Measurements from ENCODE around the gene EXOC3L1.

Gene EXOC3L1

DNA sequence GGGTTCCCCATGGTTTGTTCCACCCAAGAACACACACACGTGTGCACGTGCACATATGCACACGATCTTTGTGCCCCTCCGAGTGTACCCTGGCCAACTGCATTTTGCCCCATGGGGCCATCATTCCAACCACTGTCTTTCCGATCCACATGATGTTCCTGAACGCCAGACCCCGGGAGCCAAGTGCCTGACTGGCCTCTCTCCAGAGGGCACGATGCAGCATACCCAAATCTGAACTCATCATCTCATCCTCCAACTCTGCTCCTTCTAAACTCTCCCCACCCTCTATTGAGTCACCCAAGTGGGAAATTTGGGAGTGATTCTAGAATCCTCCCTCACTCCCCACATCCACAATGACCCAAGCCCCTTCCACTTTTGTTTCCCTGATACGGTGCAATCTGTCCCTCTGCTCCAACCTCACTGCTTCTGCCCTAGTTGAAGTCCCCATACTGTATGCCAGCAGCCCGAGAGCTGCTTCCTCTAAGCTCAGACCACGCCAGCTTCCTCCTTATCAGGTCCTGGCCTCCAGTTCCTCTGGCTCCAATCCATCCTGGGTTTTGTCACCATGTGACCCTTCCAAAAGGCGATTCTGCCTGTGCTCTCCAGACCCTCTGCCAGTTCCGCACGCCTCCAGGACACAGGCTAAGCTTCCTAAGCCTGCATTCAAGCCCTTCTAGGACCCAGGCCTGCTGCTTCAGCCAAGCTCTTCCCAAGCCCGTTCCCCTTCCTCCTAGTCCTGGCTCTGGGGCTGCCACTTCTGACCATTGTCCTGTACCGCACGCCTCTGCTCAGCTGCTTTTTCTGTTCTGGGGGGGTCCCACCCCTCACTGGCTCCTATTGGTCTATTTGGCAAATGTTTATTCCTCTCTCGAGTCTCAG lies 26.9 kb upstream of the EXOC3L1 start:
- Histone ChIP-seq H3K4me3 (ENCODE audit: low read depth, low read length) (no peak overlapping the region), H3K4me1 (ENCODE audit: control insufficient read depth, insufficient read depth, low read length) (no peaks in the 10 kb centered on the region), H3K27ac (ENCODE audit: extremely low read depth, low read depth, low read length) (no peak overlapping the region), H3K9me3 (ENCODE audit: control insufficient read depth, insufficient read depth, low read depth, low read length) (no peaks in the 10 kb centered on the region), H3K36me3 (ENCODE audit: control insufficient read depth in 2 of 2, insufficient read depth in 1 of 2, low read length in 2 of 2) (peaks cover 0 to 4% of the 10 kb centered on the region in 2 experiments; a peak in 2 of 3 replicates)
- ChIA-PET POLR2A (no interaction called here), CTCF (interaction anchor here (0.6 kb wide), 3 partner anchors 12 to 267 kb away, joined by 3 to 4 read pairs (median 4); partner anchors contain the start of genes AGRP and ELMO3)
- no peak for TF ChIP-seq ZNF585B (tag by site-specific recombination; IDR thresholded peaks at IDR 0.05)
- TF ChIP-seq, protein P1, sequence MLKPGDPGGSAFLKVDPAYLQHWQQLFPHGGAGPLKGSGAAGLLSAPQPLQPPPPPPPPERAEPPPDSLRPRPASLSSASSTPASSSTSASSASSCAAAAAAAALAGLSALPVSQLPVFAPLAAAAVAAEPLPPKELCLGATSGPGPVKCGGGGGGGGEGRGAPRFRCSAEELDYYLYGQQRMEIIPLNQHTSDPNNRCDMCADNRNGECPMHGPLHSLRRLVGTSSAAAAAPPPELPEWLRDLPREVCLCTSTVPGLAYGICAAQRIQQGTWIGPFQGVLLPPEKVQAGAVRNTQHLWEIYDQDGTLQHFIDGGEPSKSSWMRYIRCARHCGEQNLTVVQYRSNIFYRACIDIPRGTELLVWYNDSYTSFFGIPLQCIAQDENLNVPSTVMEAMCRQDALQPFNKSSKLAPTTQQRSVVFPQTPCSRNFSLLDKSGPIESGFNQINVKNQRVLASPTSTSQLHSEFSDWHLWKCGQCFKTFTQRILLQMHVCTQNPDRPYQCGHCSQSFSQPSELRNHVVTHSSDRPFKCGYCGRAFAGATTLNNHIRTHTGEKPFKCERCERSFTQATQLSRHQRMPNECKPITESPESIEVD (tag by site-specific recombination; IDR thresholded peaks at IDR 0.05) = no peak
- TF ChIP-seq ZNF521 (tag by site-specific recombination; IDR thresholded peaks at IDR 0.05) = no peak
- no peak for TF ChIP-seq ZNF362 (tag by site-specific recombination; IDR thresholded peaks at IDR 0.05)
- no peak for TF ChIP-seq ZNF639 (tag by site-specific recombination; IDR thresholded peaks at IDR 0.05)
- no peak for TF ChIP-seq ZNF148 (tag by site-specific recombination; IDR thresholded peaks at IDR 0.05; ENCODE audit: borderline replicate concordance)
- TF ChIP-seq, protein P2, sequence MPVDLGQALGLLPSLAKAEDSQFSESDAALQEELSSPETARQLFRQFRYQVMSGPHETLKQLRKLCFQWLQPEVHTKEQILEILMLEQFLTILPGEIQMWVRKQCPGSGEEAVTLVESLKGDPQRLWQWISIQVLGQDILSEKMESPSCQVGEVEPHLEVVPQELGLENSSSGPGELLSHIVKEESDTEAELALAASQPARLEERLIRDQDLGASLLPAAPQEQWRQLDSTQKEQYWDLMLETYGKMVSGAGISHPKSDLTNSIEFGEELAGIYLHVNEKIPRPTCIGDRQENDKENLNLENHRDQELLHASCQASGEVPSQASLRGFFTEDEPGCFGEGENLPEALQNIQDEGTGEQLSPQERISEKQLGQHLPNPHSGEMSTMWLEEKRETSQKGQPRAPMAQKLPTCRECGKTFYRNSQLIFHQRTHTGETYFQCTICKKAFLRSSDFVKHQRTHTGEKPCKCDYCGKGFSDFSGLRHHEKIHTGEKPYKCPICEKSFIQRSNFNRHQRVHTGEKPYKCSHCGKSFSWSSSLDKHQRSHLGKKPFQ (tag by site-specific recombination; IDR thresholded peaks at IDR 0.05) = no peak
- no peak for TF ChIP-seq SALL2 (tag by site-specific recombination; IDR thresholded peaks at IDR 0.05; ENCODE audit: borderline replicate concordance)
- no peak for TF ChIP-seq ZFHX2 (tag by site-specific recombination; conservative IDR thresholded peaks at IDR 0.05)
- no peak for TF ChIP-seq SP2 (tag by site-specific recombination; IDR thresholded peaks at IDR 0.05)
- TF ChIP-seq, protein P3, sequence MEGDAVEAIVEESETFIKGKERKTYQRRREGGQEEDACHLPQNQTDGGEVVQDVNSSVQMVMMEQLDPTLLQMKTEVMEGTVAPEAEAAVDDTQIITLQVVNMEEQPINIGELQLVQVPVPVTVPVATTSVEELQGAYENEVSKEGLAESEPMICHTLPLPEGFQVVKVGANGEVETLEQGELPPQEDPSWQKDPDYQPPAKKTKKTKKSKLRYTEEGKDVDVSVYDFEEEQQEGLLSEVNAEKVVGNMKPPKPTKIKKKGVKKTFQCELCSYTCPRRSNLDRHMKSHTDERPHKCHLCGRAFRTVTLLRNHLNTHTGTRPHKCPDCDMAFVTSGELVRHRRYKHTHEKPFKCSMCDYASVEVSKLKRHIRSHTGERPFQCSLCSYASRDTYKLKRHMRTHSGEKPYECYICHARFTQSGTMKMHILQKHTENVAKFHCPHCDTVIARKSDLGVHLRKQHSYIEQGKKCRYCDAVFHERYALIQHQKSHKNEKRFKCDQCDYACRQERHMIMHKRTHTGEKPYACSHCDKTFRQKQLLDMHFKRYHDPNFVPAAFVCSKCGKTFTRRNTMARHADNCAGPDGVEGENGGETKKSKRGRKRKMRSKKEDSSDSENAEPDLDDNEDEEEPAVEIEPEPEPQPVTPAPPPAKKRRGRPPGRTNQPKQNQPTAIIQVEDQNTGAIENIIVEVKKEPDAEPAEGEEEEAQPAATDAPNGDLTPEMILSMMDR (tag by site-specific recombination; IDR thresholded peaks at IDR 0.05) = no peak
- no peak for TF ChIP-seq ZNF266 (tag by site-specific recombination; IDR thresholded peaks at IDR 0.05; ENCODE audit: low read depth)
- TF ChIP-seq, protein P4, sequence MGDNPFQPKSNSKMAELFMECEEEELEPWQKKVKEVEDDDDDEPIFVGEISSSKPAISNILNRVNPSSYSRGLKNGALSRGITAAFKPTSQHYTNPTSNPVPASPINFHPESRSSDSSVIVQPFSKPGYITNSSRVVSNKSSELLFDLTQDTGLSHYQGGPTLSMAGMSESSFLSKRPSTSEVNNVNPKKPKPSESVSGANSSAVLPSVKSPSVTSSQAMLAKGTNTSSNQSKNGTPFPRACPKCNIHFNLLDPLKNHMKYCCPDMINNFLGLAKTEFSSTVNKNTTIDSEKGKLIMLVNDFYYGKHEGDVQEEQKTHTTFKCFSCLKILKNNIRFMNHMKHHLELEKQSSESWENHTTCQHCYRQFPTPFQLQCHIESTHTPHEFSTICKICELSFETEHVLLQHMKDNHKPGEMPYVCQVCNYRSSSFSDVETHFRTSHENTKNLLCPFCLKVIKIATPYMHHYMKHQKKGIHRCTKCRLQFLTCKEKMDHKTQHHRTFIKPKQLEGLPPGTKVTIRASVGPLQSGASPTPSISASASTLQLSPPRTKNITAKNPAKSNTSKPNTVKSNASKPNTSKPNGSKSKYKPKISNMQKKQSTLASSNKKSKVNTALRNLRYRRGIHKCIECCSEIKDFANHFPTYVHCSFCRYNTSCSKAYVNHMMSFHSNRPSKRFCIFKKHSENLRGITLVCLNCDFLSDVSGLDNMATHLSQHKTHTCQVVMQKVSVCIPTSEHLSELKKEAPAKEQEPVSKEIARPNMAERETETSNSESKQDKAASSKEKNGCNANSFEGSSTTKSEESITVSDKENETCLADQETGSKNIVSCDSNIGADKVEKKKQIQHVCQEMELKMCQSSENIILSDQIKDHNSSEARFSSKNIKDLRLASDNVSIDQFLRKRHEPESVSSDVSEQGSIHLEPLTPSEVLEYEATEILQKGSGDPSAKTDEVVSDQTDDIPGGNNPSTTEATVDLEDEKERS (tag by site-specific recombination; IDR thresholded peaks at IDR 0.05) = no peak
- TF ChIP-seq, protein P5, sequence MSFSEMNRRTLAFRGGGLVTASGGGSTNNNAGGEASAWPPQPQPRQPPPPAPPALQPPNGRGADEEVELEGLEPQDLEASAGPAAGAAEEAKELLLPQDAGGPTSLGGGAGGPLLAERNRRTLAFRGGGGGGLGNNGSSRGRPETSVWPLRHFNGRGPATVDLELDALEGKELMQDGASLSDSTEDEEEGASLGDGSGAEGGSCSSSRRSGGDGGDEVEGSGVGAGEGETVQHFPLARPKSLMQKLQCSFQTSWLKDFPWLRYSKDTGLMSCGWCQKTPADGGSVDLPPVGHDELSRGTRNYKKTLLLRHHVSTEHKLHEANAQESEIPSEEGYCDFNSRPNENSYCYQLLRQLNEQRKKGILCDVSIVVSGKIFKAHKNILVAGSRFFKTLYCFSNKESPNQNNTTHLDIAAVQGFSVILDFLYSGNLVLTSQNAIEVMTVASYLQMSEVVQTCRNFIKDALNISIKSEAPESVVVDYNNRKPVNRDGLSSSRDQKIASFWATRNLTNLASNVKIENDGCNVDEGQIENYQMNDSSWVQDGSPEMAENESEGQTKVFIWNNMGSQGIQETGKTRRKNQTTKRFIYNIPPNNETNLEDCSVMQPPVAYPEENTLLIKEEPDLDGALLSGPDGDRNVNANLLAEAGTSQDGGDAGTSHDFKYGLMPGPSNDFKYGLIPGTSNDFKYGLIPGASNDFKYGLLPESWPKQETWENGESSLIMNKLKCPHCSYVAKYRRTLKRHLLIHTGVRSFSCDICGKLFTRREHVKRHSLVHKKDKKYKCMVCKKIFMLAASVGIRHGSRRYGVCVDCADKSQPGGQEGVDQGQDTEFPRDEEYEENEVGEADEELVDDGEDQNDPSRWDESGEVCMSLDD (tag by site-specific recombination; IDR thresholded peaks at IDR 0.05) = no peak
- TF ChIP-seq ZNF169 (tag by site-specific recombination; IDR thresholded peaks at IDR 0.05) = no peak
- TF ChIP-seq ZNF776 (tag by site-specific recombination; IDR thresholded peaks at IDR 0.05; ENCODE audit: borderline replicate concordance) = no peak
- no peak for TF ChIP-seq ZNF423 (tag by site-specific recombination; IDR thresholded peaks at IDR 0.05)
- no peak for TF ChIP-seq ZNF133 (tag by site-specific recombination; IDR thresholded peaks at IDR 0.05)
- no peak for TF ChIP-seq KLF7 (tag by site-specific recombination; IDR thresholded peaks at IDR 0.05; ENCODE audit: borderline replicate concordance)

All from HEK293 (cell line).